Lung (tissue), 12 donors: ENCODE measurements around the gene FAM184A. TPM values are rescaled to one million over a fixed set of nuclear protein-coding genes. Genes with fewer than 3 reads are reported as not detected.
"Not testable (repeated sequence)": the region's sequence is repeated elsewhere in the genome, so short reads cannot be mapped to it uniquely, and the experiment has no call there.

Experiments used
- ATAC-seq: fragments of 200-7000 bp; cut with Tn5 transposase; one replicate; pipeline ENCODE4 v1.9.1; 2020; ENCODE audit warnings: moderate number of reproducible peaks; ENCODE audit not compliant: insufficient read depth, low FRiP score
- DNase-seq, 3 donors: peaks; one replicate each; pipeline ENCODE4 v3.0.0-alpha.2; 2013 to 2017
- H3K27ac ChIP-seq, 2 donors: one replicate each; pipeline ENCODE4 v1.5.1; 2013; ENCODE audit warnings: mild to moderate bottlenecking in 2 of 2, moderate library complexity in 2 of 2, control low read depth in 1 of 2, inconsistent platforms in 1 of 2, low read depth in 1 of 2, low read length in 1 of 2
- H3K27me3 ChIP-seq, 3 donors: one replicate each; pipeline ENCODE4 v1.5.1; 2013; ENCODE audit warnings: low read length in 2 of 3; ENCODE audit not compliant: control insufficient read depth in 3 of 3, insufficient read depth in 3 of 3
- H3K36me3 ChIP-seq, 4 donors: one replicate each; pipeline ENCODE4 v1.5.1; 2013; ENCODE audit warnings: low read length in 4 of 4, mild to moderate bottlenecking in 1 of 4, moderate library complexity in 1 of 4; ENCODE audit not compliant: control insufficient read depth in 4 of 4, insufficient read depth in 4 of 4
- H3K4me1 ChIP-seq, 5 donors: one replicate each; pipeline ENCODE4 v1.5.1; 2013; ENCODE audit warnings: low read length in 5 of 5, mild to moderate bottlenecking in 2 of 5, moderate library complexity in 1 of 5; ENCODE audit not compliant: control insufficient read depth in 5 of 5, insufficient read depth in 5 of 5
- H3K4me3 ChIP-seq: one replicate; pipeline ENCODE4 v1.5.1; 2013; ENCODE audit warnings: mild to moderate bottlenecking, control low read depth, moderate library complexity
- H3K9ac ChIP-seq, 2 donors: one replicate each; pipeline ENCODE4 v1.5.1; 2013; ENCODE audit warnings: low read length in 2 of 2, control low read depth in 1 of 2; ENCODE audit not compliant: insufficient read depth in 1 of 2
- H3K9me3 ChIP-seq, 4 donors: one replicate each; pipeline ENCODE4 v1.5.1; 2013; ENCODE audit warnings: low read length in 3 of 4, mild to moderate bottlenecking in 1 of 4, moderate library complexity in 1 of 4; ENCODE audit not compliant: control insufficient read depth in 4 of 4, insufficient read depth in 3 of 4
- CTCF ChIP-seq: IDR thresholded peaks from 2 replicates; pipeline ENCODE4 v1.5.1; 2012; ENCODE audit warnings: mild to moderate bottlenecking; ENCODE audit errors: control extremely low read depth, extremely low read depth
- WGBS, 2 donors: extraction: QIAGEN DNeasy Blood & Tissue Kit; methylation state at CpG; one replicate each; pipeline ENCODE4 v1.1.7; 2013; 5-methylcytosine and 5-hydroxymethylcytosine counted together
- polyA plus RNA-seq, 2 donors: library from polyadenylated mRNA; stranded (reverse); fragments of 200-250 nt; gene quantifications; one replicate each; pipeline ENCODE4 v1.2.1, GENCODE V29; 2013
- total RNA-seq, 2 donors: library from RNA; depleted of rRNA in 1 of 2; stranded (reverse); fragments of >200 nt in 1 of 2; gene quantifications; one replicate each; pipeline ENCODE4 v1.2.1, GENCODE V29; 2014 to 2021
- donor health status: control.
- donor health status: control.
- donor health status: Bipolar disorder and iron deficiency.
- donor health status: healthy.
- donor health status: DM: yes; HTN: yes; CAD: no.

FAM184A gene
- total and polyA plus RNA-seq, 4 donors, result 4.4 to 63.4 (median 22.7) TPM

- Histone ChIP-seq H3K9ac (no peak overlapping the region), H3K4me1 (no peaks in the 10 kb centered on the region), H3K27ac (no peak overlapping the region), H3K27me3 (no peaks in the 10 kb centered on the region), H3K9me3 (no peaks in the 10 kb centered on the region), H3K36me3 (no peaks in the 10 kb centered on the region), H3K4me3 (no peak overlapping the region)
- ATAC-seq (no peak), DNase-seq (peak in 1 of 3 donors; percentile 5)
- no peak for TF ChIP-seq CTCF
- 61 to 75% methylated on average over 1 of the region's 1 CpG for WGBS, 2 donors
These were observed 78.9 kb downstream of the FAM184A start for GRCh38 chr6:118999494-119000040.

GRCh38 chr6:118997426-118997825, 81.0 kb downstream of the FAM184A start:
- WGBS, 2 donors, result 94 to 95% methylated on average over 3 of the region's 3 CpGs
- not testable (repeated sequence) for H3K4me3 ChIP-seq

DNA sequence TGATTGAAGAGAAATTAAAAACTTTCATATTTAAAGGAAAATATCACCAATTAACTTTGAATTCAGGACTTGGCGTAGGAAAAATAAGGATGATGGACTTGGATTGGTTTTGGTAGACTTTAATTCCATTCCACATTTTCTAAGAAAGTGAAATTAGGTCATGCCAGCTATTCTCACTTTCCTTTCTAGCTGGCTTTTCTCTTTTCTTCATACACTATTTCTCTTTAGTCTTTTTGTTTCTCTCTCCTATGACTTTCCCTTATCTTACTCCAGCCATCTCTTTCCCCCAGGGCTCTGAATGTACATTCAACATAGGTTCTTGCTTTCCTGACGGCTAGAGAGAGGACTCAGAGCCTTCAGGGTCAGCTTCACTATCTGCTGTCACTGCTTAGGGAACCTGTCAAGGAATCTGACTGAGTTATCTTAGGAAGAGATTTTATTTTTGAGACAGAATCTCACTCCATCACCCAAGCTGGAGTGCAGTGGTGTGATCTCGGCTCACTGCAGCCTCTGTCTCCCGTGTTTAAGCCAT, 82.1 kb downstream of the FAM184A start:
- Histone ChIP-seq H3K4me1 (no peaks in the 10 kb centered on the region), H3K9me3 (no peaks in the 10 kb centered on the region), H3K9ac (no peak overlapping the region), H3K27ac (no peak overlapping the region), H3K27me3 (no peaks in the 10 kb centered on the region), H3K36me3 (no peaks in the 10 kb centered on the region), H3K4me3 (no peak overlapping the region)
- DNase-seq (no peak), ATAC-seq (no peak)
- TF ChIP-seq CTCF, result no peak
- WGBS, 2 donors, result 96 to 97% methylated on average over 4 of the region's 4 CpGs

More at GRCh38 chr6:118997426-118997825, 81.0 kb downstream of the FAM184A start:
- H3K27me3 ChIP-seq, H3K9ac ChIP-seq, H3K4me1 ChIP-seq, H3K27ac ChIP-seq, H3K9me3 ChIP-seq, DNase-seq, H3K36me3 ChIP-seq, ATAC-seq: not testable (repeated sequence)

- TF ChIP-seq CTCF, result no peak
- no peak for ATAC-seq
- 91 to 92% methylated on average over 3 of the region's 3 CpGs for WGBS, 2 donors
These were observed 84.6 kb downstream of the FAM184A start for GRCh38 chr6:118993803-118994251.

More at GRCh38 chr6:118993803-118994251, 84.6 kb downstream of the FAM184A start:
- Histone ChIP-seq H3K9me3 (no peaks in the 10 kb centered on the region), H3K9ac (no peak overlapping the region), H3K27ac (no peak overlapping the region), H3K27me3 (no peaks in the 10 kb centered on the region), H3K36me3 (no peaks in the 10 kb centered on the region), H3K4me3 (no peak overlapping the region), H3K4me1 (no peaks in the 10 kb centered on the region)
- peak in 2 of 3 donors; percentile 34 to 64 for DNase-seq
